ENCODE data around the gene TBX1. TPM values are rescaled to one million over a fixed set of nuclear protein-coding genes. Genes with fewer than 3 reads are reported as not detected.

Gene TBX1
- total RNA-seq, 1 donor = 0.43 TPM

GRCh38 chr22:19762568-19763457 lies 2.2 kb downstream of the TBX1 start:
- DNase-seq (ENCODE audit: low read depth) = no peak
- H3K4me3 ChIP-seq (ENCODE audit: low read depth, low read length) = no peak overlapping the region

GRCh38 chr22:19763458-19764298 lies 3.1 kb downstream of the TBX1 start:
- TF ChIP-seq CTCF (IDR thresholded peaks at IDR 0.05; ENCODE audit: insufficient read depth, low read depth, low read length) = no peak
- no peak overlapping the region for H3K4me3 ChIP-seq (ENCODE audit: low read depth, low read length)
- no peak for DNase-seq (ENCODE audit: low read depth)

More at GRCh38 chr22:19762568-19763457, 2.2 kb downstream of the TBX1 start:
- TF ChIP-seq CTCF (IDR thresholded peaks at IDR 0.05; ENCODE audit: insufficient read depth, low read depth, low read length) = no peak

GRCh38 chr22:19764299-19764593 lies 3.7 kb downstream of the TBX1 start:
- no peak for TF ChIP-seq CTCF (IDR thresholded peaks at IDR 0.05; ENCODE audit: insufficient read depth, low read depth, low read length)
- no peak overlapping the region for H3K4me3 ChIP-seq (ENCODE audit: low read depth, low read length)
- DNase-seq (ENCODE audit: low read depth) = no peak

GRCh38 chr22:19764636-19765476 lies 4.3 kb downstream of the TBX1 start:
- no peak overlapping the region for H3K4me3 ChIP-seq (ENCODE audit: low read depth, low read length)
- DNase-seq (ENCODE audit: low read depth) = no peak
- no peak for TF ChIP-seq CTCF (IDR thresholded peaks at IDR 0.05; ENCODE audit: insufficient read depth, low read depth, low read length)

- DNase-seq (ENCODE audit: low read depth) = peak; percentile 37
- TF ChIP-seq CTCF (IDR thresholded peaks at IDR 0.05; ENCODE audit: insufficient read depth, low read depth, low read length) = no peak
- peak overlapping the region; percentile 30 for H3K4me3 ChIP-seq (ENCODE audit: low read depth, low read length)
Measured at GRCh38 chr22:19765477-19766239, 5.1 kb downstream of the TBX1 start.

GRCh38 chr22:19766240-19766510 lies 5.6 kb downstream of the TBX1 start:
- no peak for TF ChIP-seq CTCF (IDR thresholded peaks at IDR 0.05; ENCODE audit: insufficient read depth, low read depth, low read length)
- no peak overlapping the region for H3K4me3 ChIP-seq (ENCODE audit: low read depth, low read length)
- no peak for DNase-seq (ENCODE audit: low read depth)
